ENCODE measurements around the gene COQ2.

DNA sequence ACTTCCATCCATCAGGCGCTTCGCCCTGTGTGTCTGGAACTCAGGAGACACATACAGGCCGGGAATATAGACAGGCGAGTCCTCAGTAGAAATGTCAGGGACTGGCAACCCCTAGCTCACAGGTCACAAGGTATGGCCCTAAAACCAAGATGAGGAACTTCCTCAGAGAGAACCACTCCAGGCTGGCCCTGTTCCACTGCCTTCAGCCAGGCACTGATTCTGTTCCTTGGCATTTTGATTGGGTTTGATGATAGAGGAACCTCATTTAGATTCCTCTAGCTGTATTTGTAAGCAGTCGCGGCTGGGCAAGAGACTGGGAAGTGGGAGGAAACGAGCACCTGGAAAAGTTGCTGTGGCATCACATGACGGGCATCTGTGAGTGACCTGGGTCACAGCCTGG lies 41.9 kb upstream of the COQ2 start:
- TF ChIP-seq POLR2AphosphoS5 (IDR thresholded peaks at IDR 0.05; ENCODE audit: low read depth, low read length) (no peak), REST (IDR thresholded peaks at IDR 0.05; ENCODE audit: insufficient read depth in 1 of 2, low read depth in 2 of 2, low read length in 2 of 2) (no peak)
